ENCODE data around the gene DNAH2.
A peak's percentile ranks its signal among the peaks of the same experiment; 100 is the strongest.

Gene DNAH2

GRCh38 chr17:7716901-7717755 is at the start of gene DNAH2:
Gene DNAH2 (plus strand): TSS chr17:7717744. CDS start chr17:7719735, 1,991 bp downstream.
- DNase-seq (ENCODE audit: low spot score), result peak; percentile 76

GRCh38 chr17:7668482-7668881 is 49.1 kb upstream of the DNAH2 start:
- no peak for DNase-seq (ENCODE audit: low spot score)

- no peak for DNase-seq (ENCODE audit: low spot score)
Measured at GRCh38 chr17:7673239-7673638, 44.3 kb upstream of the DNAH2 start.

GRCh38 chr17:7674934-7675333 is 42.6 kb upstream of the DNAH2 start:
- no peak for DNase-seq (ENCODE audit: low spot score)

- no peak for DNase-seq (ENCODE audit: low spot score)
Measured at GRCh38 chr17:7676533-7676932, 41.0 kb upstream of the DNAH2 start.

- DNase-seq (ENCODE audit: low spot score), result no peak
Measured at GRCh38 chr17:7677388-7678067, 40.0 kb upstream of the DNAH2 start.

GRCh38 chr17:7684851-7685532 is 32.6 kb upstream of the DNAH2 start:
- no peak for DNase-seq (ENCODE audit: low spot score)

GRCh38 chr17:7685533-7686221 is 31.9 kb upstream of the DNAH2 start:
- peak; percentile 86 for DNase-seq (ENCODE audit: low spot score)

GRCh38 chr17:7686222-7687071 is 31.1 kb upstream of the DNAH2 start:
- peak; percentile 77 for DNase-seq (ENCODE audit: low spot score)

GRCh38 chr17:7687072-7687907 is 30.3 kb upstream of the DNAH2 start, which contains the start of gene TP53:
Gene TP53 (minus strand): TSS chr17:7687490. CDS start chr17:7676594, 10,896 bp downstream.
- peak; percentile 90 for DNase-seq (ENCODE audit: low spot score)

GRCh38 chr17:7687908-7688807 is 29.4 kb upstream of the DNAH2 start, which contains the start of gene WRAP53:
Gene WRAP53 (plus strand): TSS chr17:7688477. CDS start chr17:7688649, 172 bp downstream.
- DNase-seq (ENCODE audit: low spot score), result peak; percentile 97

- no peak for DNase-seq (ENCODE audit: low spot score)
Measured at GRCh38 chr17:7688808-7689316, 28.7 kb upstream of the DNAH2 start.

- no peak for DNase-seq (ENCODE audit: low spot score)
Measured at GRCh38 chr17:7695586-7695985, 22.0 kb upstream of the DNAH2 start.

GRCh38 chr17:7697828-7698588 is 19.5 kb upstream of the DNAH2 start:
- DNase-seq (ENCODE audit: low spot score), result no peak

GRCh38 chr17:7700510-7700909 is 17.0 kb upstream of the DNAH2 start:
- DNase-seq (ENCODE audit: low spot score), result no peak

- no peak for DNase-seq (ENCODE audit: low spot score)
Measured at GRCh38 chr17:7701681-7702080, 15.9 kb upstream of the DNAH2 start.

- DNase-seq (ENCODE audit: low spot score), result no peak
Measured at GRCh38 chr17:7702776-7703175, 14.8 kb upstream of the DNAH2 start.
